ENCODE data around the gene GLMN.
"Not testable (repeated sequence)": the region's sequence is repeated elsewhere in the genome, so short reads cannot be mapped to it uniquely, and the experiment has no call there.

GLMN gene

GRCh38 chr1:92299477-92300150, 827 bp upstream of the GLMN start:
- DNase-seq (ENCODE audit: low spot score), result no peak

DNA sequence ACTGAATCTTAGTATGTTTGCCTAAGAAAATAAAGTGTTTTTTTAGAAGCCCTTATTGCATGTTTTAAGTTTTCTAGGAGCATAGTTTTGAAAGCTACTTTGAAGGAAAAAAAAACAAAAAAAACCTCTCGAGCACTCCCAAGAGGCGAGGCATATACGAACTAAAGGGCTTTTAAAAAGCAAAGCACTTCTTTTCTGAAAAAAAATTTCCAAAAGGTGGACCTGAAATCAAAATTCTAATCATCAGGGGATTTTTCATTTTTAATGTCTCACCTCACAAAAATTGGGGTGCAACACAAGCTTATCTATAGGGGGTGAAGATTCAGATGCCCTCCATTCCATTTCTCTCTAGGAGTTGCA, 594 bp downstream of the GLMN start:
- DNase-seq (ENCODE audit: low spot score), result peak; percentile 2

DNA sequence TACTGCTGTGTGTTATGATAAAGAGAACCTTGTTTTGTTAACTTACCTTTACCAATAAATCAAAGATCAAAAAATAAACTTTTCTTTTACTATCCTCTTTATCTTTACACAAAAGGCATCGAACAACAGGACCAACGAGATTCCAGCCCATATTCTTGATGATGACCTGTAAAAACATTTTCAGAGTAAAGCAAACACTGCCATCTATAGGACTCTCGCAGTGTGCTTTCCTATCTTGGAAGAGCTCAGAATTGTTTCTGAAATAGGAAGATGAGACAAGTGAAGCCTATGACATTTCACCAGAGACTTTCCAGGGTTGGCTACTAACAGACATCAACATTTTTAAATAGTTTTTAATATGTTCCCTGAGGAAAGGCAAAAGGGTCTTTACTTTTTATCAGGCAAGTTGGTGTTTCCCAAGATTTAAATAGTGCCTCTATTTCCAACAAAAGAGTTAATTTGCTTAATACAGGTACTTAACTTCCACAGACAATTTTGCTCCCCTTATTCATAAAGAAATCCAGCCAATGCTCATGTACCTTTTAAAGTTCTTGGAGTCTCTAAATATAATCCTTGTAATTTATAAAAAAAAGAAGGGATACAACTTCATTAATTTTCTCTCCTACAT, 7.3 kb downstream of the GLMN start:
- DNase-seq (ENCODE audit: low spot score), result peak; percentile 33

DNA sequence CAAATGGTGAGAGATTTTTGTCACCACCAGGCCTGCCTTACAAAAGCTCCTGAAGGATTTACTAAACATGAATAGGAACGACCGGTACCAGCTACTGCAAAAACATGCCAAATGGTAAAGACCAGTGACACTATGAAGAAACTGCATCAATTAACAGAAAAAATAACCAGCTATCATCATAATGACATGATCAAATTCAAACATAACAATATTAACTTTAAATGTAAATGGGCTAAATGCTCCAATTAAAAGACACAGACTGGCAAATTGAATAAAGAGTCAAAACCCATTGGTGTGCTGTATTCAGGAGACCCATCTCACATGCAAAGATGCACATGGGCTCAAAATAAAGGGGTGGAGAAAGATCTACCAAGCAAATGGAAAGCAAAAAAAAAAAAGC, 17.4 kb downstream of the GLMN start:
- DNase-seq (ENCODE audit: low spot score), result not testable (repeated sequence)

DNA sequence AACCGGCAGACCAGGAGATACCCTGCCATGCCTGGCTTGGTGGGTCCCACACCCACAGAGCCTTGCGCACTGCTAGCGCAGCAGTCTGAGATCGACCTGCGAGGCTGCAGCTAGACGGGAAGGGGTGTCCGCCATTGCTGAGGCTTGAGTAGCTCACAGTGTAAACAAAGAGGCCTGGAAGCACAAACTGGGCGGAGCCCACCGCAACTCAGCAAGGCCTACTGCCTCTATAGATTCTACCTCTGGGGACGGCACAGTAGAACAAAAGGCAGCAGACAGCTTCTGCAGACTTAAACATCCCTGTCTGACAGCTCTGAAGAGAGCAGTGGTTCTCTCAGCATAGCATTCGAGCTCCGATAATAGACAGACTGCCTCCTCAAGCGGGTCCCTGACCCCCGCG, 19.0 kb downstream of the GLMN start:
- not testable (repeated sequence) for DNase-seq (ENCODE audit: low spot score)

GRCh38 chr1:92277105-92277723, 21.6 kb downstream of the GLMN start:
- DNase-seq (ENCODE audit: low spot score), result no peak

DNA sequence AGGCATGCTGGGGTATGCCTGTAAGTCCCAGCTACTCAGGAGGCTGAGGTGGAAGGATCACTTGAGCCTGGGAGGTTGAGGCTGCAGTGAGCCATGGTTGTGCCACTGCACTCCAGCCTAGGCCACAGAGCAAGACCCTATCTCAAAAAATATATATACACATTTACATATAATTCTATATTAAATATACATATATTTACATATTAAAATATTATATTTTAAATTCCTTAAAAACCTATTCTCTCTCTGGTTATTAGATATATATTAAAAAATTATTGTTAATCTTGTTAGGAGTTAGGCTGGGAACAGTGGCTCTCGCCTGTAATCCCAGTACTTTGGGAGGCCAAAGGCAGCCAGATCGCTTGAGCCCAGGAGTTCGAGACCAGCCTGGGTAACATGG, 22.7 kb downstream of the GLMN start:
- DNase-seq (ENCODE audit: low spot score), result no peak

DNA sequence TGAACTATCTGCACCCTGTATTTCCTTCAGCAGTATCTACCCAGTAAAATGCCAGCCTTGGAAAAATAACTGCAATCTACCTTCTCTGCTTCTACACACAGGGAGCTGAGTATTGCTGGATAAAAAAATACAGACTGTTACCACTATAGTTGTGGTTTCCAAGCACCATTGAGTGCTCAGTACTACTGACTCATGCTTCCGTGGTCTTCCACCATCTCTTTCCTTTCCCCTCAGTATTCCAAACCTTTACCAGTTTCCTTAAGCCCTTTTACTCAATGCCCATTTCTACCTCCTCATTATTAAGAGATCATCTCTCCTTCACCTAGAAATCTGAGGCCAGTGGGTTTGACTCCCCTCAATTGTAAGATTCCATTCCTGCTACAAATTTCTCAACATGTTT, 23.8 kb downstream of the GLMN start:
- DNase-seq (ENCODE audit: low spot score), result no peak

- no peak for DNase-seq (ENCODE audit: low spot score)
Measured at GRCh38 chr1:92273039-92273438, 25.7 kb downstream of the GLMN start.

DNA sequence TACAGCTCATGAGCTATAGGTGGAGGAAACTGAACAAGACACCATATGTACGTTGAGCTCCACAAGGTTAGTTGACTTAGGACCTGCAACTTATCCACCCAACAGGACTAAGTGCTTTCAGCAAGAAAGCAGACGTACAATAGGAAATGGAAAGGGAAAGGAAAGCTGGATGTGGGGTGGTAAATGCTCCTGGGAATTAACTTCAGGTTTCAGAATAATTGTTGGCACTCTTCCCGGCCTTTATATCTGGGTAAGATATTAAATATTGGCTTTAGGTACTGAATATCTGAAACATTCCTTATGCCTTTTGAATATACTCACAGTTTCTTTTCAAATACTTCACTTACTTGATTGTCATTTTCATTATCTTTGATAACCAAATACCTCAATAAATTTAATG, 36.3 kb downstream of the GLMN start:
- DNase-seq (ENCODE audit: low spot score), result no peak

DNA sequence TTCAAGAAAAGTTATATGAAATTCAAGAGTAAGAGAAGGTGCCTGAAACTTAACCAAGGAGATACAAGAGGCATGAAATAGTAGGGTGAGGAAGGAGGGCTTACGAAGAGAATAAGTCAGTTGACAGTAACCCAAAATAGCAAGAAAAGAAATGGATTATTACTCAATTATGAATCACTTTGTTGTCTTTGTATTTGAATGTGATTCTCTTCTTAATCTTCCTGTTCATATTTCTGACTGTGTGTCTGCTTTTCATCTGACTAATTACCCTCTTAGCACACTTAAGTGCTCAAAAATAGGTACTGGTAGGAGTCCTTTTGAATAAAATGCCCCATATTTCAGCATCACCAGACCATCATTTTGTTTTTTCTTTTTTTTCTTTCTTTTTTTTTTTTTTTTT, 39.4 kb downstream of the GLMN start:
- DNase-seq (ENCODE audit: low spot score), result no peak

DNA sequence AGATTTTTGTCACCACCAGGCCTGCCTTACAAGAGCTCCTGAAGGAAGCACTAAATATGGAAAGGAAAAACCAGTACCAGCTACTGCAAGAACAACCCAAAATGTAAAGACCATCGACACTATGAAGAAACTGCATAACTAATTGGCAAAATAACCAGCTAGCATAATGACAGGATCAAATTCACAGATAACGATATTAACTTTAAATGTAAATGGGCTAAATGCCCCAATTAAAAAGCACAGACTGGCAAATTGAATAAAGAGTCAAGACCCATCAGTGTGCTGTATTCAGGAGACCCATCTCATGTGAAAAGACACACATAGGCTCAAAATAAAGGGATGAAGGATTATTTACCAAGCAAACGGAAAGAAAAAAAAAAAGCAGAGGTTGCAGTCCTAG, 44.1 kb downstream of the GLMN start:
- not testable (repeated sequence) for DNase-seq (ENCODE audit: low spot score)

DNA sequence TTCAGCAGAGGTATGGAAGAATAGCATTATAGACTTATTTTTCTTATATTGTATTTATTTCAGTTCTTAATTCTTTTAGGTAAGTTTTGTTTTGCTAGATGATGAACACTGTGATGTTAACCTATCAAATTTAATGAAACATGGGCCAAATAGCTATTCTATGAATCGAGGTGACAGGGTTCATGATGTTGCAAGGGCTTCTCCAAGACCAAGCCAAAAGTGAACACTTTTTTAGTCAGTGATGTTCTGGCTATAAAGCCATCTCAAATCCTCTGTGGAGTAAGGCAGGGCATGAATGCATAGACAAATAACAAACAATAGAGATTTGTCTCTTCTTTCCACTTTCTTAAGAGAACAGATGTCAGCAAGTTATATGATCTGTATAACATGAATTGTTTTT, 54.4 kb downstream of the GLMN start:
- DNase-seq (ENCODE audit: low spot score), result no peak

- DNase-seq (ENCODE audit: low spot score), result no peak
Measured at GRCh38 chr1:92240034-92240433, 58.8 kb downstream of the GLMN start.

DNA sequence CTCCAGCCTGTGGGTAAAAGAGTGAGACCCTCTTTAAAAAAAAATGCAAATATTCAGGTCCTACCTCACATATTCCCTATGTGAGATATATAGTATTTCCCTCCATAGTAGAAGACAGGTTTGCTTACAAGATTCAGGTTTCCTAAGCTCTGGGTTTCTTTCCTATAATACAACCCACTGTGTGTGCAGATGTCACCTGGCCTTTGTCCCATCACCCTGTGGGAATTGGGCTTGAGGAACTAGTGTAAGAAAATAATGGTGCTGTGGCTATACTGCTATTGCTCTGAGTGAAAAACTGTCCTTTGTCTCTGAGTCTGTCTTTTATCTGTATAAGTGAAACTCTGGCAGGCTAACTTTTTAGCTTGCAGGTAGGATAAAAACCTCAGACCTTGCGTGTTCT, 68.1 kb downstream of the GLMN start:
- DNase-seq (ENCODE audit: low spot score), result no peak

GRCh38 chr1:92228401-92228800, 70.4 kb downstream of the GLMN start:
- no peak for DNase-seq (ENCODE audit: low spot score)

DNA sequence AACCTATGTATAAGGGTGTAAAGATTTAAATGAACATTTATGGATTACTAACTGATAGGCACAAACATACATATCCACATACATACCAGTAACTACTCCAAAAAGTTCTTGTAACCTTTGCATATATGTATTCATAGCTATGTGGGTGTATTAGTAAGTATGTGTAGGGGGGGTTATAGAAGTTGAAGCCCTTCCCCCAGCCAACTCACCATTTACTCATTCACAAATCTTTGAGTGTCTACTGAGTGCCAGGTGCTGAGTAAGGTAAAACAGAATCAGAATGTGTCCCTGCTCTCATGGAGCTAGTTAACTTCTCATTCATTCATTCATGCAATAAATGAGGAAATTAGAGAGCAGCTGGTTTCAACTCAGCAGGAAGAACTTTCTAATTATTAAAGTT, 79.8 kb downstream of the GLMN start:
- DNase-seq (ENCODE audit: low spot score), result no peak

GRCh38 chr1:92218559-92218958, 80.2 kb downstream of the GLMN start:
- no peak for DNase-seq (ENCODE audit: low spot score)

- no peak for DNase-seq (ENCODE audit: low spot score)
Measured at GRCh38 chr1:92217721-92218120, 81.1 kb downstream of the GLMN start, which contains the start of gene C1orf146. TSS of gene C1orf146 (plus strand) at chr1:92217915. CDS start at chr1:92231421, 13,506 bp downstream.

- no peak for DNase-seq (ENCODE audit: low spot score)
Measured at GRCh38 chr1:92211166-92211565, 87.6 kb downstream of the GLMN start.

- DNase-seq (ENCODE audit: low spot score), result no peak
Measured at GRCh38 chr1:92210701-92211100, 88.1 kb downstream of the GLMN start.

DNA sequence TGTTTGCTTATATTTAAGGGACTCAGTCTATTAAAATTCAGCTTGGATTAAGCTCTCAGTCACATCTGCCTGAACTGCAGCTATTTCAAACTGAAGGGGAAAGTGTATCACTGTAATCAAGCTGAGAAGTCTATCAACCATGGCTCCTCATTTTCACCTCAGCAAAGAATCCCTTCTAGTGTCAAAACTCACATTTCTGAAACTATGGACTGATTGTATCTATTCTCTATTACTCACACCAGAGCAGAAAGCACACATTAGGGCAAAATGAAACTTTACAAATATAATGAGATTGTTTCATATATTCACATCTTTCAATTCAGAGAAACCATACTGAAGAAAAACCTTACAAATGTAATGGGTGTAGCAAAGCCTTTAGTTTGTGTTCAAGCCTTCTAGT, 95.7 kb downstream of the GLMN start:
- no peak for DNase-seq (ENCODE audit: low spot score)

DNA sequence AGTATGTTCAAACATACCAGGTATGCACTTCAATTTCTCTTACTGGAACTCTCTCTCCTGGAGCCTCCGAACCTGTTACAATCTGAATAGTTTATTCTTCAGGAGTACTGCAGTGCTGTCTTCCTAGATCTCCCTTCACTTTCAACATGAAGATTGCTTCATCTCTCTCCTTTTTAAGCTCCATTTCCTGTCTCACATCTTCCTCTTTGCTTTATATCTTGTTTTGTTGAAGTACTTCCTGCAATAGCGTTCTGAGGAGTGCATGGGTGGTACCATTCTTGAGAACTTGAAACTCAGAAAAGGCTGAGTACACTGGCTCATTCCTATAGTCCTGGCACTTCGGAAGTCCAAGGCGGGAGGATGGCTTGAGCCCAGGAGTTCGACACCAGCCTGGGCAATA, 96.8 kb downstream of the GLMN start:
- DNase-seq (ENCODE audit: low spot score), result no peak
